Measurements from ENCODE around the gene NAP1L4. TPM values are rescaled to one million over a fixed set of nuclear protein-coding genes. Genes with fewer than 3 reads are reported as not detected.
A peak's percentile ranks its signal among the peaks of the same experiment; 100 is the strongest.

Gene NAP1L4
- total RNA-seq, 2 donors from 2014 or later, result 62.8 to 83.7 TPM

GRCh38 chr11:3022982-3023381 lies 30.9 kb upstream of the NAP1L4 start:
- peaks cover 35% of the 10 kb centered on the region for H3K36me3 ChIP-seq
- peak overlapping the region in 1 of 2 donors; percentile 42 for H3K27ac ChIP-seq
- no peak overlapping the region for H3K4me3 ChIP-seq
- H3K27me3 ChIP-seq (replicated peaks; ENCODE audit: insufficient read depth), result no peaks in the 10 kb centered on the region
- peaks cover 13 to 30% of the 10 kb centered on the region in 2 donors for H3K4me1 ChIP-seq (ENCODE audit: control insufficient read depth in 1 of 2, low read depth in 2 of 2)
- no peak for ATAC-seq (ENCODE audit: insufficient number of reproducible peaks, low FRiP score, low read depth)
- DNase-seq (ENCODE audit: low spot score), result no peak
- TF ChIP-seq, protein P1, sequence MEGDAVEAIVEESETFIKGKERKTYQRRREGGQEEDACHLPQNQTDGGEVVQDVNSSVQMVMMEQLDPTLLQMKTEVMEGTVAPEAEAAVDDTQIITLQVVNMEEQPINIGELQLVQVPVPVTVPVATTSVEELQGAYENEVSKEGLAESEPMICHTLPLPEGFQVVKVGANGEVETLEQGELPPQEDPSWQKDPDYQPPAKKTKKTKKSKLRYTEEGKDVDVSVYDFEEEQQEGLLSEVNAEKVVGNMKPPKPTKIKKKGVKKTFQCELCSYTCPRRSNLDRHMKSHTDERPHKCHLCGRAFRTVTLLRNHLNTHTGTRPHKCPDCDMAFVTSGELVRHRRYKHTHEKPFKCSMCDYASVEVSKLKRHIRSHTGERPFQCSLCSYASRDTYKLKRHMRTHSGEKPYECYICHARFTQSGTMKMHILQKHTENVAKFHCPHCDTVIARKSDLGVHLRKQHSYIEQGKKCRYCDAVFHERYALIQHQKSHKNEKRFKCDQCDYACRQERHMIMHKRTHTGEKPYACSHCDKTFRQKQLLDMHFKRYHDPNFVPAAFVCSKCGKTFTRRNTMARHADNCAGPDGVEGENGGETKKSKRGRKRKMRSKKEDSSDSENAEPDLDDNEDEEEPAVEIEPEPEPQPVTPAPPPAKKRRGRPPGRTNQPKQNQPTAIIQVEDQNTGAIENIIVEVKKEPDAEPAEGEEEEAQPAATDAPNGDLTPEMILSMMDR (IDR thresholded peaks at IDR 0.05), result no peak
- no peaks in the 10 kb centered on the region for H3K9me3 ChIP-seq

DNA sequence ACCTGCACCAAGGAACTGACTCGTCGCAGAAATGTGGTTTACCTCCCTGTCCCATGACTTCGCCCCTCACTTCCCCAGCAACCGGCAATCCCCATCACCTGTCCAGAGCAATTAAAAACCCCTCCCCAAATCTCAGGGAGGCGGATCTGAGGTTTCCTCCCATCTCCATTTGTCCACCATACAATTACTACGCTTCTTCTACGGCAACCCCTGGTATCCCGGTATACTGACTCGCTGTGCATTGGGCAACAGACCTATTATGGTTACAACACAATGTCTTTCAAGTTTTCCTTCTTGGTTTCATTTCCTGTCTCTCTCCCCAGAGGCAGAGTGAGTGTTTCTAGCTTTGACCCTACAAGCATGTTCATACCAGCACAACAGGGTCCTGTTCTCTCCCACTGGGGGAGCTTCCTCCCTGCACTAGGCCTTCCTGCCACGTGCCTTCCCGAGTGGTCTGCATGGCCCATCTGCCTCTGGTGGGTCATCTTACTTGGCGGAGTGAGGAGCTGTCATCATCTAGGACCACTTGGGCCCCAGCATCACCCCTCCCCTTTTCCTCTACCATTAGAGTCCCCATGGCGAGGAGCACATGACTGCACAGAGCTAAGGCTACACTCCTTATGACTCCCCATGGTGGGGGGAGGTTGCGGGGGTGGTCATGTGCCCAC lies 30.3 kb upstream of the NAP1L4 start:
- TF ChIP-seq, protein P1 (IDR thresholded peaks at IDR 0.05), result no peak
- no peak for DNase-seq (ENCODE audit: low spot score)
- Histone ChIP-seq H3K27ac (peak overlapping the region in 1 of 2 donors; percentile 42), H3K36me3 (peaks cover 41% of the 10 kb centered on the region), H3K27me3 (replicated peaks; ENCODE audit: insufficient read depth) (no peaks in the 10 kb centered on the region), H3K4me3 (no peak overlapping the region), H3K4me1 (ENCODE audit: control insufficient read depth in 1 of 2, low read depth in 2 of 2) (peaks cover 13 to 30% of the 10 kb centered on the region in 2 donors), H3K9me3 (no peaks in the 10 kb centered on the region)
- ATAC-seq (ENCODE audit: insufficient number of reproducible peaks, low FRiP score, low read depth), result no peak

DNA sequence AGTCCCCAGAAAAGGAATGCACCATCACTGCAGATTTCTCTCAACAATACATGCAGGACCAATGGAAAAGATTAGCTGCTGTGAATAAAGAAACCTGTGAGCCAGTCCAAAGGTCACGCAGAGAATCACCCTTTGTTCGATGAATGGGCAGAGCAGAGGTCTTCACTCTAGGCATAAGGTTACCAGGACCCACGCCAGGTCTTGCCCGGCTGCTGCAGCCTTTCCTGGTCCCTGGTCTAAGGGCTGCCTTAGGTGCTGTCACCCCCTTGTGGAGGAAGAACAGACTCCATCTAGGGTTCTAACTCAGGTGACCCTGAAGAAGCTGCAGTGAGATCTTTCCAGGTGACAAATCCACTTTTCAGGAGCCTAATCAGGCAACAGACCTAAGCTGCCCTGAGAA lies 29.0 kb upstream of the NAP1L4 start:
- Histone ChIP-seq H3K9me3 (no peaks in the 10 kb centered on the region), H3K36me3 (peaks cover 44% of the 10 kb centered on the region), H3K27ac (no peak overlapping the region), H3K27me3 (replicated peaks; ENCODE audit: insufficient read depth) (no peaks in the 10 kb centered on the region), H3K4me1 (ENCODE audit: control insufficient read depth in 1 of 2, low read depth in 2 of 2) (peaks cover 13 to 30% of the 10 kb centered on the region in 2 donors), H3K4me3 (no peak overlapping the region)
- TF ChIP-seq, protein P1 (IDR thresholded peaks at IDR 0.05), result no peak
- ATAC-seq (ENCODE audit: insufficient number of reproducible peaks, low FRiP score, low read depth) (no peak), DNase-seq (ENCODE audit: low spot score) (no peak)

GRCh38 chr11:3020011-3020410 lies 27.9 kb upstream of the NAP1L4 start:
- H3K36me3 ChIP-seq, result peaks cover 56% of the 10 kb centered on the region
- no peak overlapping the region for H3K27ac ChIP-seq
- no peak for ATAC-seq (ENCODE audit: insufficient number of reproducible peaks, low FRiP score, low read depth)
- TF ChIP-seq, protein P1 (IDR thresholded peaks at IDR 0.05), result no peak
- H3K4me3 ChIP-seq, result no peak overlapping the region
- no peaks in the 10 kb centered on the region for H3K9me3 ChIP-seq
- H3K27me3 ChIP-seq (replicated peaks; ENCODE audit: insufficient read depth), result no peaks in the 10 kb centered on the region
- H3K4me1 ChIP-seq (ENCODE audit: control insufficient read depth in 1 of 2, low read depth in 2 of 2), result peaks cover 13 to 30% of the 10 kb centered on the region in 2 donors
- DNase-seq (ENCODE audit: low spot score), result no peak

- H3K36me3 ChIP-seq, result peaks cover 66% of the 10 kb centered on the region
- H3K4me3 ChIP-seq, result no peak overlapping the region
- peaks cover 13 to 30% of the 10 kb centered on the region in 2 donors for H3K4me1 ChIP-seq (ENCODE audit: control insufficient read depth in 1 of 2, low read depth in 2 of 2)
- no peak overlapping the region for H3K27ac ChIP-seq
- H3K9me3 ChIP-seq, result no peaks in the 10 kb centered on the region
- TF ChIP-seq, protein P1 (IDR thresholded peaks at IDR 0.05), result no peak
- DNase-seq (ENCODE audit: low spot score) (no peak), ATAC-seq (ENCODE audit: insufficient number of reproducible peaks, low FRiP score, low read depth) (no peak)
- H3K27me3 ChIP-seq (replicated peaks; ENCODE audit: insufficient read depth), result no peaks in the 10 kb centered on the region
Observed at GRCh38 chr11:3018596-3018995, 26.5 kb upstream of the NAP1L4 start.
